Activated CD4-positive, alpha-beta T cell treated with anti-CD3 and anti-CD28 coated beads for 36 hours (primary cell): ENCODE data around the gene GFPT2. TPM values are rescaled to one million over a fixed set of nuclear protein-coding genes. Genes with fewer than 3 reads are reported as not detected.

ENCODE experiments used
- ATAC-seq: fragments of 200-7000 bp; cut with Tn5 transposase; one replicate; pipeline ENCODE4 v1.10.0; 2021; ENCODE audit warnings: mild to moderate bottlenecking, moderate library complexity
- CTCF ChIA-PET: fragments of 350-600 bp; sonication (Branson Sonifier 250); formaldehyde crosslinking; loops from one replicate; lab custom pipeline; 2021; ENCODE audit warnings: antibody characterized with exemption; lab: Charles Lee
- POLR2A ChIA-PET: fragments of 350-600 bp; sonication (Branson Sonifier 250); formaldehyde crosslinking; loops from one replicate; lab custom pipeline; 2021; ENCODE audit warnings: antibody characterized with exemption, inconsistent platforms; lab: Charles Lee
- DNase-seq: peaks from one replicate; pipeline ENCODE4 v3.0.0-alpha.2; 2020
- H3K27ac Mint-ChIP-seq: one replicate; pipeline ENCODE4 v1.8.0; 2021; ENCODE audit warnings: mixed read lengths
- H3K27me3 Mint-ChIP-seq: one replicate; pipeline ENCODE4 v1.8.0; 2021; ENCODE audit warnings: mixed read lengths
- H3K36me3 Mint-ChIP-seq: one replicate; pipeline ENCODE4 v1.8.0; 2021; ENCODE audit warnings: low read depth, mixed read lengths
- H3K4me1 Mint-ChIP-seq: one replicate; pipeline ENCODE4 v1.8.0; 2021; ENCODE audit warnings: mixed read lengths
- H3K4me3 Mint-ChIP-seq: one replicate; pipeline ENCODE4 v1.8.0; 2021; ENCODE audit warnings: mild to moderate bottlenecking, moderate library complexity, mixed read lengths
- H3K9me3 Mint-ChIP-seq: one replicate; pipeline ENCODE4 v1.8.0; 2021; ENCODE audit warnings: low read depth, mixed read lengths
- intact Hi-C, 2 experiments: fragments of 100-400 bp; cut with DNase I in 1 of 2; cut with micrococcal nuclease in 1 of 2; formaldehyde crosslinking; loops; one replicate each; pipeline versions ENCODE4 v1.14.2 to v1.15.1; 2022 to 2024; cut with DNase I, micrococcal nuclease
- total RNA-seq, 2 experiments: library from RNA; stranded (reverse); gene quantifications; one replicate each; pipeline ENCODE4 v1.2.3, GENCODE V29; 2021

Gene GFPT2
- total RNA-seq, 2 experiments from 2014 or later, result 0.16 TPM

GRCh38 chr5:180376511-180376910 is 23.4 kb upstream of the GFPT2 start:
- ChIA-PET CTCF (no interaction called here), POLR2A (no interaction called here)
- no peak overlapping the region for H3K27ac Mint-ChIP-seq
- no peaks in the 10 kb centered on the region for H3K36me3 Mint-ChIP-seq
- ATAC-seq (no peak), DNase-seq (no peak)
- H3K4me3 Mint-ChIP-seq, result no peak overlapping the region
- H3K4me1 Mint-ChIP-seq, result no peaks in the 10 kb centered on the region
- H3K9me3 Mint-ChIP-seq, result no peaks in the 10 kb centered on the region
- peaks cover 2% of the 10 kb centered on the region for H3K27me3 Mint-ChIP-seq
- intact Hi-C loops, result no loop called here

GRCh38 chr5:180375955-180376354 is 22.8 kb upstream of the GFPT2 start:
- no peaks in the 10 kb centered on the region for H3K4me1 Mint-ChIP-seq
- POLR2A ChIA-PET, result no interaction called here
- no peaks in the 10 kb centered on the region for H3K36me3 Mint-ChIP-seq
- H3K9me3 Mint-ChIP-seq, result no peaks in the 10 kb centered on the region
- no peak overlapping the region for H3K4me3 Mint-ChIP-seq
- no peak for DNase-seq
- CTCF ChIA-PET, result no interaction called here
- intact Hi-C loops, result no loop called here
- H3K27me3 Mint-ChIP-seq, result peaks cover 2% of the 10 kb centered on the region
- no peak for ATAC-seq
- H3K27ac Mint-ChIP-seq, result no peak overlapping the region

- Mint-ChIP-seq H3K4me3 (no peak overlapping the region), H3K9me3 (no peaks in the 10 kb centered on the region), H3K36me3 (no peaks in the 10 kb centered on the region), H3K27me3 (peaks cover 2% of the 10 kb centered on the region), H3K27ac (no peak overlapping the region), H3K4me1 (no peaks in the 10 kb centered on the region)
- DNase-seq, result no peak
- no peak for ATAC-seq
- intact Hi-C loops, result no loop called here
- ChIA-PET POLR2A (no interaction called here), CTCF (no interaction called here)
Observed at GRCh38 chr5:180375291-180375690, 22.2 kb upstream of the GFPT2 start.

GRCh38 chr5:180373870-180374269 is 20.7 kb upstream of the GFPT2 start:
- ChIA-PET CTCF (interaction anchor here (0.7 to 0.8 kb wide), 2 partner anchors 150 to 250 kb away, joined by 3 read pairs; no protein-coding TSS in a partner anchor), POLR2A (no interaction called here)
- intact Hi-C loops, result no loop called here

GRCh38 chr5:180373454-180373853 is 20.3 kb upstream of the GFPT2 start:
- Mint-ChIP-seq H3K4me3 (no peak overlapping the region), H3K27ac (no peak overlapping the region), H3K36me3 (no peaks in the 10 kb centered on the region), H3K4me1 (no peaks in the 10 kb centered on the region), H3K9me3 (no peaks in the 10 kb centered on the region), H3K27me3 (peaks cover 2% of the 10 kb centered on the region)
- ChIA-PET POLR2A (no interaction called here), CTCF (interaction anchor here (0.8 kb wide), 1 partner anchor 149 kb away, joined by 3 read pairs; no protein-coding TSS in a partner anchor)
- ATAC-seq (no peak), DNase-seq (no peak)
- intact Hi-C loops, result no loop called here

More at GRCh38 chr5:180373870-180374269, 20.7 kb upstream of the GFPT2 start:
- no peak overlapping the region for H3K4me3 Mint-ChIP-seq
- H3K27ac Mint-ChIP-seq, result no peak overlapping the region
- no peak for DNase-seq
- no peak for ATAC-seq
- no peaks in the 10 kb centered on the region for H3K36me3 Mint-ChIP-seq
- peaks cover 2% of the 10 kb centered on the region for H3K27me3 Mint-ChIP-seq
- no peaks in the 10 kb centered on the region for H3K4me1 Mint-ChIP-seq
- H3K9me3 Mint-ChIP-seq, result no peaks in the 10 kb centered on the region

- ATAC-seq, result no peak
Observed at GRCh38 chr5:180371949-180372348, 18.8 kb upstream of the GFPT2 start.

GRCh38 chr5:180370861-180371641 is 17.9 kb upstream of the GFPT2 start:
- H3K36me3 Mint-ChIP-seq, result no peaks in the 10 kb centered on the region
- ChIA-PET CTCF (no interaction called here), POLR2A (interaction anchor here (0.7 kb wide), 1 partner anchor 325 kb away, joined by 3 read pairs; no protein-coding TSS in a partner anchor)
- no peak overlapping the region for H3K4me3 Mint-ChIP-seq
- DNase-seq (no peak), ATAC-seq (no peak)
- no peaks in the 10 kb centered on the region for H3K4me1 Mint-ChIP-seq
- intact Hi-C loops, result no loop called here
- no peak overlapping the region for H3K27ac Mint-ChIP-seq
- H3K27me3 Mint-ChIP-seq, result peaks cover 2% of the 10 kb centered on the region
- H3K9me3 Mint-ChIP-seq, result no peaks in the 10 kb centered on the region

More at GRCh38 chr5:180371949-180372348, 18.8 kb upstream of the GFPT2 start:
- H3K36me3 Mint-ChIP-seq, result no peaks in the 10 kb centered on the region
- H3K27me3 Mint-ChIP-seq, result peaks cover 2% of the 10 kb centered on the region
- no peaks in the 10 kb centered on the region for H3K4me1 Mint-ChIP-seq
- H3K4me3 Mint-ChIP-seq, result no peak overlapping the region
- ChIA-PET POLR2A (no interaction called here), CTCF (no interaction called here)
- DNase-seq, result no peak
- intact Hi-C loops, result no loop called here
- no peak overlapping the region for H3K27ac Mint-ChIP-seq
- no peaks in the 10 kb centered on the region for H3K9me3 Mint-ChIP-seq

- CTCF ChIA-PET, result no interaction called here
- no peaks in the 10 kb centered on the region for H3K9me3 Mint-ChIP-seq
- no peak overlapping the region for H3K27ac Mint-ChIP-seq
- no peak for ATAC-seq
- DNase-seq, result no peak
- intact Hi-C loops, result no loop called here
- no peaks in the 10 kb centered on the region for H3K36me3 Mint-ChIP-seq
- H3K4me1 Mint-ChIP-seq, result no peaks in the 10 kb centered on the region
- no peaks in the 10 kb centered on the region for H3K27me3 Mint-ChIP-seq
- H3K4me3 Mint-ChIP-seq, result no peak overlapping the region
- POLR2A ChIA-PET, result no interaction called here
Observed at GRCh38 chr5:180367991-180368390, 14.9 kb upstream of the GFPT2 start.

- H3K36me3 Mint-ChIP-seq, result no peaks in the 10 kb centered on the region
- no peaks in the 10 kb centered on the region for H3K9me3 Mint-ChIP-seq
- no peak overlapping the region for H3K27ac Mint-ChIP-seq
- POLR2A ChIA-PET, result no interaction called here
- intact Hi-C loops, result no loop called here
- no peak for ATAC-seq
- no peaks in the 10 kb centered on the region for H3K27me3 Mint-ChIP-seq
- H3K4me1 Mint-ChIP-seq, result no peaks in the 10 kb centered on the region
- DNase-seq, result no peak
- CTCF ChIA-PET, result no interaction called here
- no peak overlapping the region for H3K4me3 Mint-ChIP-seq
Observed at GRCh38 chr5:180367300-180367699, 14.2 kb upstream of the GFPT2 start.

GRCh38 chr5:180366326-180366725 is 13.2 kb upstream of the GFPT2 start:
- ChIA-PET CTCF (no interaction called here), POLR2A (no interaction called here)
- Mint-ChIP-seq H3K4me1 (no peaks in the 10 kb centered on the region), H3K27ac (no peak overlapping the region), H3K27me3 (no peaks in the 10 kb centered on the region), H3K36me3 (no peaks in the 10 kb centered on the region), H3K4me3 (no peak overlapping the region), H3K9me3 (no peaks in the 10 kb centered on the region)
- ATAC-seq, result no peak
- no peak for DNase-seq
- intact Hi-C loops, result no loop called here

- Mint-ChIP-seq H3K27me3 (no peaks in the 10 kb centered on the region), H3K9me3 (no peaks in the 10 kb centered on the region), H3K36me3 (no peaks in the 10 kb centered on the region), H3K4me3 (no peak overlapping the region), H3K27ac (no peak overlapping the region), H3K4me1 (no peaks in the 10 kb centered on the region)
- ATAC-seq (no peak), DNase-seq (no peak)
- POLR2A ChIA-PET, result no interaction called here
- CTCF ChIA-PET, result no interaction called here
- intact Hi-C loops, result no loop called here
Observed at GRCh38 chr5:180365829-180366228, 12.7 kb upstream of the GFPT2 start.

GRCh38 chr5:180364306-180364856 is 11.2 kb upstream of the GFPT2 start:
- Mint-ChIP-seq H3K27me3 (no peaks in the 10 kb centered on the region), H3K27ac (no peak overlapping the region), H3K4me3 (no peak overlapping the region), H3K36me3 (no peaks in the 10 kb centered on the region), H3K4me1 (no peaks in the 10 kb centered on the region), H3K9me3 (no peaks in the 10 kb centered on the region)
- CTCF ChIA-PET, result no interaction called here
- DNase-seq (no peak), ATAC-seq (no peak)
- intact Hi-C loops, result no loop called here
- POLR2A ChIA-PET, result no interaction called here
